SU-DHL-6 (cell line): ENCODE results near the gene EPB41L5.

Experiments used
- EZH2phosphoT487 ChIP-seq: fragments of 200-600 bp; sonication (generic), shearing (Covaris generic); conservative IDR thresholded peaks from 2 replicates; pipeline ENCODE4 v1.6.1; 2018; ENCODE audit warnings: mild to moderate bottlenecking, antibody characterized with exemption, low read length, moderate library complexity, mixed read lengths
- TF ChIP-seq, protein P1 (sequence below): fragments of 200-600 bp; sonication (generic); IDR thresholded peaks from one replicate; pipeline ENCODE4 v1.5.1; 2017; ENCODE audit warnings: antibody characterized with exemption, mild to moderate bottlenecking, low read length, moderate library complexity; ENCODE audit not compliant: insufficient read depth, poor library complexity, severe bottlenecking

DNA sequence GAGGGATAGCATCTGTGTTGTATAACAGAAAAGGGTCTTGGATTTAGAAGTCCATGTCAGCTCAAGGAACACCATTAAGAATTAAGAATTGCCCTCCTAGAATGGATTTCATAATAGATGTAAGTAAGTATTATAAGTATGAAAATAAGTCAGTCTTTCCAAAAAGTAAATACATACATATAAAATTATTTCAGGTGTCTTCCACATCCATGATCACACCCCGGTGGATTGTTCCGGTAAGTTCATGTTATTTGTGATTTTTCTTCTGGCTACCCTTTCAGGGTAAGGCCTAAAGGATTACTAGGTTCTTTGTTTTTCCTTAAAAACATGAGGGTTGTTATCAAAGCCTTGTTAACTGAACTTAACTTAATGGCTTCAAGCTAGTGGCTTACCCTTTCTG lies 154.4 kb downstream of the EPB41L5 start:
- TF ChIP-seq, protein P1, sequence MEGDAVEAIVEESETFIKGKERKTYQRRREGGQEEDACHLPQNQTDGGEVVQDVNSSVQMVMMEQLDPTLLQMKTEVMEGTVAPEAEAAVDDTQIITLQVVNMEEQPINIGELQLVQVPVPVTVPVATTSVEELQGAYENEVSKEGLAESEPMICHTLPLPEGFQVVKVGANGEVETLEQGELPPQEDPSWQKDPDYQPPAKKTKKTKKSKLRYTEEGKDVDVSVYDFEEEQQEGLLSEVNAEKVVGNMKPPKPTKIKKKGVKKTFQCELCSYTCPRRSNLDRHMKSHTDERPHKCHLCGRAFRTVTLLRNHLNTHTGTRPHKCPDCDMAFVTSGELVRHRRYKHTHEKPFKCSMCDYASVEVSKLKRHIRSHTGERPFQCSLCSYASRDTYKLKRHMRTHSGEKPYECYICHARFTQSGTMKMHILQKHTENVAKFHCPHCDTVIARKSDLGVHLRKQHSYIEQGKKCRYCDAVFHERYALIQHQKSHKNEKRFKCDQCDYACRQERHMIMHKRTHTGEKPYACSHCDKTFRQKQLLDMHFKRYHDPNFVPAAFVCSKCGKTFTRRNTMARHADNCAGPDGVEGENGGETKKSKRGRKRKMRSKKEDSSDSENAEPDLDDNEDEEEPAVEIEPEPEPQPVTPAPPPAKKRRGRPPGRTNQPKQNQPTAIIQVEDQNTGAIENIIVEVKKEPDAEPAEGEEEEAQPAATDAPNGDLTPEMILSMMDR = no peak
- TF ChIP-seq EZH2phosphoT487 = no peak
